Nucleus accumbens (tissue), 56 donors: ENCODE results near the gene CDAN1.
"Not testable (repeated sequence)": the region's sequence is repeated elsewhere in the genome, so short reads cannot be mapped to it uniquely, and the experiment has no call there.

Experiments used
- DNase-seq, 56 donors: peaks; one replicate each; lab custom pipeline; 2025; lab: John Stamatoyannopoulos, UW

Gene CDAN1

GRCh38 chr15:42736793-42737528 is at the start of gene CDAN1:
Gene CDAN1 (minus strand): TSS chr15:42737128. CDS start chr15:42737102, 26 bp downstream.
- DNase-seq: peak in 55 of 56 donors; percentile 31 to 93 (median 82)

GRCh38 chr15:42785569-42785968 is 48.6 kb upstream of the CDAN1 start:
- no peak for DNase-seq

GRCh38 chr15:42784705-42785104 is 47.8 kb upstream of the CDAN1 start:
- no peak for DNase-seq

- DNase-seq: no peak
Measured at GRCh38 chr15:42782716-42783115, 45.8 kb upstream of the CDAN1 start.

GRCh38 chr15:42775416-42775815 is 38.5 kb upstream of the CDAN1 start:
- DNase-seq: no peak

- DNase-seq: no peak
Measured at GRCh38 chr15:42772901-42773300, 36.0 kb upstream of the CDAN1 start.

GRCh38 chr15:42772144-42772543 is 35.2 kb upstream of the CDAN1 start:
- DNase-seq: peak in 7 of 56 donors; percentile 2 to 20 (median 3)

GRCh38 chr15:42766109-42766508 is 29.2 kb upstream of the CDAN1 start:
- not testable (repeated sequence) for DNase-seq

- peak in 16 of 56 donors; percentile 0 to 52 (median 12) for DNase-seq
Measured at GRCh38 chr15:42764154-42764731, 27.3 kb upstream of the CDAN1 start.

- not testable (repeated sequence) for DNase-seq
Measured at GRCh38 chr15:42761813-42762212, 24.9 kb upstream of the CDAN1 start.

- no peak for DNase-seq
Measured at GRCh38 chr15:42760759-42761158, 23.8 kb upstream of the CDAN1 start.

GRCh38 chr15:42759093-42759492 is 22.2 kb upstream of the CDAN1 start:
- no peak for DNase-seq

- no peak for DNase-seq
Measured at GRCh38 chr15:42750306-42750705, 13.4 kb upstream of the CDAN1 start.

- DNase-seq: no peak
Measured at GRCh38 chr15:42749266-42749665, 12.3 kb upstream of the CDAN1 start.

- no peak for DNase-seq
Measured at GRCh38 chr15:42744195-42744594, 7.3 kb upstream of the CDAN1 start.

- no peak for DNase-seq
Measured at GRCh38 chr15:42742149-42742548, 5.2 kb upstream of the CDAN1 start.

GRCh38 chr15:42741710-42742109 is 4.8 kb upstream of the CDAN1 start:
- no peak for DNase-seq

GRCh38 chr15:42737529-42738328 is 801 bp upstream of the CDAN1 start:
- no peak for DNase-seq

GRCh38 chr15:42736178-42736792 is 643 bp downstream of the CDAN1 start:
- DNase-seq: peak in 2 of 56 donors; percentile 31 to 52

- DNase-seq: no peak
Measured at GRCh38 chr15:42735382-42736165, 1.4 kb downstream of the CDAN1 start.
